Stimulated activated CD4-positive, alpha-beta T cell treated with anti-CD3 and anti-CD28 coated beads, Interleukin-12 subunit alpha, Interleukin-12 subunit beta, amount 100 ng/mL, for 48 hours (primary cell): ENCODE measurements around the gene ZNF880.
"Not testable (repeated sequence)": the region's sequence is repeated elsewhere in the genome, so short reads cannot be mapped to it uniquely, and the experiment has no call there.

Experiments
- DNase-seq, 3 donors: peaks; one replicate each; pipeline ENCODE4 v3.0.0-alpha.2; 2020; ENCODE audit warnings: low read depth in 2 of 3, low spot score in 1 of 3

The ZNF880 gene

GRCh38 chr19:52369559-52370340 lies at the start of gene ZNF880:
Gene ZNF880, plus strand, starts transcription at chr19:52369923. Its CDS starts 43 bp downstream, at chr19:52369966.
- DNase-seq: peak; percentile 81 to 87 (median 82)

DNA sequence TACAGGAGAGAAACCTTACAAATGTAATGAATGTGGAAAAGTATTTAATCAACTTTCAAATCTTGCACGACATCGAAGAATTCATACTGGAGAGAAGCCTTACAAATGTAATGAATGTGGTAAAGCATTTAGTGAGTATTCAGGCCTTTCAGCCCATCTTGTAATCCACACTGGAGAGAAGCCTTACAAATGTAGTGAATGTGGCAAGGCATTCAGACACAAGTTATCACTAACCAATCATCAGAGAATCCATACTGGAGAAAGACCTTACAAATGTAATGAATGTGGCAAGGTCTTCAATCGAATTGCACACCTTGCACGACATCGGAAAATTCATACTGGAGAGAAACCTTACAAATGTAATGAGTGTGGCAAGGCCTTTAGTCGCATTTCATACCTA lies 47.3 kb upstream of the ZNF880 start:
- DNase-seq: no peak

GRCh38 chr19:52331757-52332156 lies 38.0 kb upstream of the ZNF880 start:
- no peak for DNase-seq

- DNase-seq: no peak
Measured at GRCh38 chr19:52335768-52336116, 34.0 kb upstream of the ZNF880 start.

- peak; percentile 80 to 89 (median 86) for DNase-seq
Measured at GRCh38 chr19:52336117-52336790, 33.5 kb upstream of the ZNF880 start, which contains the start of gene ZNF610. Gene ZNF610, plus strand, starts transcription at chr19:52336243. Its CDS starts 12,930 bp downstream, at chr19:52349173.

DNA sequence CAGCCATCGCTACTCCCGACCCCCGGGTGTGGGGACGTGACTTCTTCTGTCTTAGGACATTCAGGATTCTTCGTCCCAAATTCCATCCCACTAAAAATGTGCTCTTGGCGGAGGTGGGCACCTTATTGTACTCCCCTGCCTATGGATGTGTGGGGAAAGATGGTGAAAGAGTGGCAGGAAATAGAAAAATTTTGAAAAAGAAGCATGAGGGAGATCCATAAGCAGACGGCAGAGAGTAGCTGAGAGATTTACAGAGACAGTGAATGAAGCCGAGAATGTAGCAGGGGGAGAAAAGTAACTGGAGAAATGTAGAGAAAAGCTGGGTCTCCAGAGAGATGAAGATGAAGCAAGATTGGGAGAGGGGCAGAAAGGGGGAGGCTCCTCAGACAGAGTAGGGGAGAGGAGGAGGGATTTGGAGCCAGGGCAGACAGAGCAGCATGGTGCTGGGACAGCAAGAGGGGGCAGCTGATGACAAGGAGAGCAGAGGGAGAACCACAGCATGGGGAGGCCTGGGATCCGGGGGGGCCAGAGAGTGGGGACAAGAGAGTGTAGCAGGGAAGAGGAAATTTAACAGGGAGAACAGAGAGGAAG lies 32.8 kb upstream of the ZNF880 start:
- DNase-seq: no peak

DNA sequence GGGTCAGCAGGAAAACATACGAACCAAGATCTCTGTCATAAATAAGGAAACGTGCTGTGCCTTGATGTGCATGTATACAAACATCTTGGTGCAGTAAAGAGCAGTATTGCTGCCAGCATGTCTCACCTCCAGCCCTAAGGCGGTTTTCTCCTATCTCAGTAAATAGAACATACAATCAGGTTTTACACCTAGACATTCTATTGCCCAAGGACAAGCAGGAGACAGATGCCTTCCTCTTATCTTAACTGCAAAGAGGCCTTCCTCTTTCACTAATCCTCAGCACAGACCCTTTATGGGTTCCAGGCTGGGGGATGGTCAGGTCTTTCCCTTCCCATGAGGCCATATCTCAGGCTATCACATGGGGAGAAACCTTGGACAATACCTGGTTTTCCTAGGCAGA lies 30.7 kb upstream of the ZNF880 start:
- DNase-seq: not testable (repeated sequence)

DNA sequence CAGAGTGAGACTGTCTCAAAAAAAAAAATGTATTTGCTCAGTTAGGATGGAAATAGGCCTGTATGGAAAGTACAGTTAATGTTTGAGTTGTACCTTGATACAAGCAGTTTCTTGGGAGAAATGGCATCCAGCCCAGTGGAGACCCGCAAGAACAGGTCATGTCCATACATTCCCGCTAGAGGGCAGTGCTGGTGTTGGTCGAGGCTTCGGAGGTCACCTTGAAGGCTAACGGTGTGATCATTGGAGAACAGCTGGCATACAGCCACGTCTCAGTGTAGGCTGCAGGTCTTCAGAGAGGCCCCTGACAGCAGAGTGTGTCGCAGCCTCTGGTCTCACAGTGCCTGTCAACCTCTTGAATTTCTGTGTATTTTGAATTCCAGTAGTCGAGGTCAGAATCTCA lies 26.2 kb upstream of the ZNF880 start:
- DNase-seq: peak; percentile 23 to 35 (median 28)

- no peak for DNase-seq
Measured at GRCh38 chr19:52345162-52345561, 24.6 kb upstream of the ZNF880 start.

DNA sequence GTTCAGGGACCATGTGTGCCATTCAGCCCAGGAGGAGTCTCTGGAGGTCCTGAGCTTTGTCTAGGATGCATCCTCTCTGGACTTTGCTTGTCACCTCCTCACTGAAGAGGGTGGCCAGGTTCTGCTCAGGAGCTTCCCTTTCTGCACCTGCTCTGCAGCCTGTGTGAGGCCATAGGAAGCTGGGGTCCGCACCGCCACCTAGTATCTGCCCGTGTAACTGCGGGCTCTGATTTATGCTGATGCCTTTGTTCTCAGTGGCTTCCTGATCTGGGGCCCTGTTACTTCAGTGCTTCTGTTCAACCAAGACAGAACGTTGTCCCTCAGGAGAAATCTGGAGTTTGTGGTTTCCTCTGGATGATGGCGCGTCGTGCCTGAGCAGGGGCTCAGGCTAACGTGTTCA lies 18.2 kb upstream of the ZNF880 start:
- DNase-seq: no peak

DNA sequence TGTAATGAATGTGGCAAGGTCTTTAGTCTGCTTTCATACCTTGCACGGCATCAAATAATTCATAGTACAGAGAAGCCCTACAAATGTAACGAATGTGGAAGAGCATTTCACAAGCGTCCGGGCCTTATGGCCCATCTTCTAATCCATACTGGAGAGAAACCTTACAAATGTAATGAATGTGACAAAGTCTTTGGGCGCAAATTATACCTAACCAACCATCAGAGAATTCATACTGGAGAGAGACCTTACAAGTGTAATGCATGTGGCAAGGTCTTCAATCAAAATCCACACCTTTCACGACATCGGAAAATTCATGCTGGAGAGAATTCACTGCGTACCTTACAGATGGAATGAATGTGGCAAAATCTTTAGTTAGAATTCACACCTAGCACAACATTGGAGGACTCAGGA lies 3.3 kb upstream of the ZNF880 start:
- no peak for DNase-seq

GRCh38 chr19:52370341-52370710 lies 603 bp downstream of the ZNF880 start:
- DNase-seq: no peak

- DNase-seq: no peak
Measured at GRCh38 chr19:52391135-52391534, 21.4 kb downstream of the ZNF880 start.

DNA sequence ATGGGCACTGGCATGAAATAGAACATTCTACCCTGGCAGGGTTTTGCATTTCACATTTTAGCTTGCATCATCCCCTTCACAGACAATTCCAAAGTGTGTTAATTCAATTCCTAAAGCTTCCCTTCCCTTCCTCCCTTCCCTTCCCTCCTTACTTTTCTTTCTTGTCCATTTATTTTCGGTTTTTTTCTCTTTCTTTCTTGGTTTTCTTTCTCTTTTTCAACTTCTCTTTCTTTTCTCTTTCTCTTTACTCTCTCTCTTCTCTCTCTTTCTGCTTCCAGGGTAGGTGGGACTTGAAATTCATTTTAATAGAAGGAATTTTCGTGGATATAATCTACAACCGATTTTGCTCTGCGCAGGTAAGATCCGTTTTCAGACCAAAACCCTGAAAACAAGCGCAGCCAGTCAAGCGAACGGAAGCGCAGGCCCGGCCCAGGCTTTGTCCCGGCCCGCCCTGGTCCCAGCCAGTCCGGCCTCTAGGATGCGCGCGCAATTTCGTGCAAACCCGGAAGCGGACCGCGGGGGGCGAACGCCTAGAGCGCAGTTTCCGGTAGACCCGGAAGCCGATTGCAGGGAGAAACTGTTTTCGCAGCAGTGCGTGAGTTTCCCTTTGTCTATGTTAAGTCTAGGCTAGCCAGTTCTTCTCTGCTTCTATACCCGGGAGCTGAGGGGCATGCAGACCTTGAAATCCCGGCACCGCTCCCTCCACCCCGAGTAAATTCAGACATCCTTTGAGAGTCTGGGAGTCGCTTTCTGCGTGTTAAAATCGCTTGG lies 27.8 kb downstream of the ZNF880 start, which contains the start of gene ZNF528:
Gene ZNF528, plus strand, starts transcription at position 540 of the 771 bp plus-strand sequence. CDS start 4,165 bp downstream, outside the sequence.
- peak; percentile 92 to 93 (median 92) for DNase-seq

DNA sequence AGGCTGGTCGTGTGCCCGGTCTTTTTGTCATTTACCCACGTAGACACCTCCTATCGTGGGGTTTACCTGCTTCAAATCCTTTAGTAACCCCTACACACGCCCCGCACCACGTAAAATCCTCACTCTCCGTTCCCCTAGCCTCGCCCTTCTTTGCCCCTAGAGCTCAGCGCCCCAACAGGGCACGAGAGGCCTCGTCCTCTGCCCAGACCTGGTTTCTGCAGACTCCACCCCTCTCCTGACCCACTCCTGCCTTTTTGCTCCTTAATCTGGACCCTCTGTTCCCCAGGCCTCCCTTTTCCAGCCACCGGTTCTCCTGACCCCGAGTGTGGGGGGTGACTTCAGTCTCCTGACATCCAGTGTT lies 28.3 kb downstream of the ZNF880 start:
- no peak for DNase-seq

DNA sequence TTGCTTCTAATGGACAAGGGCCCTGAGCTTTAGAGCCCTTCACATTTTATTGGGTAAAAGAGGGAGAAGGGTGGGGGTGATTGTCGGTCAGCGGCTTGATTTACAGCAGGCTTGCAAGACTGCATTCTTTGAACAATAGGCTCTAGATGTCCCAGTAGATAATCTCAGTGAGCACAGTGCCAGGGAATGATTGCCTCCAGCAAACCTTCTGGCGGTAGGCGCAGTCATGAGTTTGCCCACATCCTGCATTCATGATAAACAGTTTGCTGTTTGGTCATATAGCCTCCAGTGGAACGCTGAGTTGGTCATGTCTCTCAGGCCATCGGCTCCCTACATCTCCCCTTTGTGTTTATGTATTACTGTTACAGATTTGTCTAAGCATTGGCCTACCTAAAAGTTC lies 40.6 kb downstream of the ZNF880 start:
- DNase-seq: no peak

- no peak for DNase-seq
Measured at GRCh38 chr19:52415711-52416110, 46.0 kb downstream of the ZNF880 start.

GRCh38 chr19:52428937-52429336 lies 59.2 kb downstream of the ZNF880 start, which contains the start of gene ZNF534:
Gene ZNF534, plus strand, starts transcription at chr19:52429148. Its CDS starts 2,327 bp downstream, at chr19:52431475.
- no peak for DNase-seq
